Fibroblast of peridontal ligament (primary cell): Measurements from ENCODE around the gene ZNF778.

Source experiments
- DNase-seq: peaks from one replicate; pipeline ENCODE4 v3.0.0-alpha.2; 2010; ENCODE audit errors: extremely low read depth

ZNF778 gene

DNA sequence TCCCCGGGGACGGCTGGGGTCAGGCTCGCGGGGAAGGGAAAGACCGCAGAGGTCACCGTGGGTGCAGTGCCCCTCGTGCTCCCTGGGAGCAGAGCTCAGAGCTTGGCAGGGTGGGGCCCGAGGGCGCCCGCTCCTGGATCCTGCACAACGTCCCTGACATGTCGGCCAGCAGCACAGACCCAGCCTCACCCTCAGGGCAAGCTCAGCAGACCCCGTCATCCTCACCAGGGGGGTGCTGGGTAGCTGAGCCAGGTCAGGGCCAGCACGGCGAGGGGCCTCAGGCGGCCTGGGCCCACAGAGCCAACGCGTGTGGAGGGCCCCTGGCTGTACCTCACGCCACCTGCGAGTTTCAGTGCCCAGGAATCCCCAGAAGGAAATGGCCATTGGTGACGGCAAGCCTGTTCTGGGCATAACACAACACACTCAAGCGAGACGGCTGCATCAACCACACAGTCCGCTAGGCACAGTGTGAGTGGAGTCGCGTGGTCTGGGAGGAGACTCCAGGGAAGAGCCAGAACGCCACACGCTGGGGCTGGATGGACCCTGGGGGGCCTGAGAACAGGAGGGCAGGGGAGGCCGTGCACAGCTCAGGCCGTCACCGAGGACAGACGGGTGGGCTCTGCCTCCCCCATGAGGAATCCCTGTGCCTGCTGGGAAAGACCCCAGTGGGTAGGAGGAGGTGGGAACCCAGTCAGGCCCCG is 60.3 kb downstream of the ZNF778 start:
- DNase-seq = no peak

DNA sequence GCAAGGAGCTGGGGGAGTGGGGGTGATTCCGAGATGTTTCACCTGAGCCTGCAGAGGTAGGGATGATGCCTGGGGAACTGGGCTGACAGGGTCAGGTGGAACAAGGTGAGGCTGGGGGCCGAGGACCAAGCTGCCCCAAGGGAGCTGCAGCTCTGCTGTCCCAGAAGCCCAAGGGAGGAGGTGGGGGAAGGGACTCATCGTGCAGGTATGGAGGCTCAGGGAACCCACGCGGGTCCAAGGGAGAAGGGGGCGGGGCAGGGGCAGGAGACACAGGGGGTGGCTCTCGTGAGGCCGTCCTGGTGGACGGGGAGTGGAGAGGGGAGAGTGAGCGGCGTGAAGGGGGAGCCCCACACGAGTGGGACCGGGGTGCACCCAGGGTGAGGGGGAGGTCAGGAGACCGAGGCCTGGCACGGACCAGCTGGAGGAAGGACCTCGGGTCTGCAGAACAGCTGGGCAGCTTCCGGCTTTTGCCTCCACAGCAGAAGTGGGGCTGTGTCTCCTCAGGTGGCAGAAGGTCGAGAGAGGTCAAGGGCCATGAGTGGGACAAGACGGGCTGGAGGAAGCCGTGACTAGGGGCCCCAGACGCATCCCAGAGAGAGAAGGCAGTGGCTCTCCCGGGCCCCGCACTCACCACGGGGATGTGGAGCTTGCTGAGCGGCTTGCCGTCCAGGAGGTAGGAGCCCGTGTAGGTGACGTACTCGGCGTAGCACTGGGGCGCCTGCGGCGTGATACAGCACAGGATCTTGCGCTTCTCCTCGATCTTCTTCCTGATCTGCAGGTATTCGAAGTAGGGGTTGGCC is 61.1 kb downstream of the ZNF778 start:
- DNase-seq = no peak

DNA sequence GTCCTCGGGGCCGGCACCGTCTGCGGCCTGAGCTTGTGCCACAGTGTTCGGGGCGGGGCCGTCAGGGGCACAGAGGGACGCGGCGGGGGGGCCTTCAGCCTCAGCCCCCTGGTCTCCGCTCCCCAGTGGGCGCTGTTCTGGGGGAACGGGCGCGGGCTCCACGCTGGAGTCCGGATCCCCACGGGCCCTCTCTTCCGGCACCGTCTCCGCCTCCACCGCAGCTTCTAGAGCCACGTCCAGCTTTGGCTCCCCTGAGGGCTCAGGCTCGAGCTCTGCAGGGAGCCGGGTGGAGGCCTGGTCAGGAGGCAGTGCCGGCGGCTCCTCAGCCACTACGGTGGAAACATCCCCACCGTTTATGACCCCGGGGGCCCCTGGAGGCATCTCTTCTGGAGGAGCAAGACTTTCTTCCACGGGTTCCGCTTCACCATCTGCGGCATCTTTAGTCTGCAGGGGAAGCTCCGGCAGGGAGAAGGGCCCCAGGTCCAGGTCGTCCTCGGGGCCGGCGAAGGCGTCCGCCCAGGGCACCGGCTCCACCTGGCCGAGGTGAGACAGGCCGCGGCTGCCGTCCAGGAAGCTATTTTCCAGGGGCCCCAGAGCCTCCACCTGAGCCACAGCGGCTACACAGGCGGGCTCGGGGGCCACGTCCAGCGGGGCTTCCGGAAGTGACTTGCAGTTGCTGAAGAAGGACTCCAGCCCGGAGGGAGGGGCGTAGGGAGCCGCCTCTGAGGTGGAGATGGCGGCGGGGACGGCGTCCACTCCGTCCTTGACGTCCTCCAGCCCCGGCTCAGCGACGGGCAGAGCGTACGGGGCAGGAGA is 62.4 kb downstream of the ZNF778 start:
- DNase-seq = no peak

GRCh38 chr16:89280546-89281188 is 63.2 kb downstream of the ZNF778 start:
- DNase-seq = no peak

GRCh38 chr16:89281189-89281577 is 63.7 kb downstream of the ZNF778 start:
- DNase-seq = no peak

DNA sequence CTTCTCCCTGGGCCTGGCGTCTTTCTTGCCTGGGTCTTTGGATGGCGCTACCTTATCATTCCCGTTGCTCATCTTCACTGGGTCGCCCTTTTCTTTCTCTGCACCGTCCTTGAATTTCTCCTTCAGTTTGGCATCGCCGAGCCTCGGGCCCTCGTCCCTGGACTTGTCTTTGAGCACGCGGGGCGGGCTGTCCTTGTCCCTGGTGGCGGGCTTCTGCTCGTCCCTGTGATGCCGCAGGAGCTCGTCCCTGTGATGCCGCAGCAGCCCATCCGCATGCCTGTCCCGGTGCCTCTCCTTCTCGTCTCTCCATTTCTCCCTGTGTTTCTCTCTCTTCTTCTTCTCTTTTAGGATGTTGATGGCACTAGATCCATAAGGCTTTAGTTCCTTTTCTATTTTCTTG is 64.3 kb downstream of the ZNF778 start:
- DNase-seq = no peak

DNA sequence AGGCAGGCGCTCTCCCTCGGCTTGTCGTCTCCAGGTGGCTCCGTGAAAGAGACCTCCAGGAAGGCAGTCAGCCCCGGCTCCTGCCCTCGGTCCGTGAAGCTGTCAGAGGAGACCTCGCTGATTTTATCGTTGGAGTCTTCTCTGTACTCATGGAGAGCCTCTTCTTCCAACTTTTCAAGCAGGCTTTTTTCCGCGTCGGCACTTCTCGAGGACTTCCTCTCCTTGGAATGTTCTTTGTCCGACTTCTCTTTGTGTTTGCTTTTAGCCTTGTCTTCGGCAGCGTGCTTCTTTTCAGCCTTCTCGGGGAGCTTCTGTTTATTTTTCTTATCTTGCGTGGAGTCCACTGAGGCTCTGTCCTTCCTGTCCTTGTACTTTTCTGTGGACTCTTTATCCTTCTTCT is 65.0 kb downstream of the ZNF778 start:
- DNase-seq = no peak

DNA sequence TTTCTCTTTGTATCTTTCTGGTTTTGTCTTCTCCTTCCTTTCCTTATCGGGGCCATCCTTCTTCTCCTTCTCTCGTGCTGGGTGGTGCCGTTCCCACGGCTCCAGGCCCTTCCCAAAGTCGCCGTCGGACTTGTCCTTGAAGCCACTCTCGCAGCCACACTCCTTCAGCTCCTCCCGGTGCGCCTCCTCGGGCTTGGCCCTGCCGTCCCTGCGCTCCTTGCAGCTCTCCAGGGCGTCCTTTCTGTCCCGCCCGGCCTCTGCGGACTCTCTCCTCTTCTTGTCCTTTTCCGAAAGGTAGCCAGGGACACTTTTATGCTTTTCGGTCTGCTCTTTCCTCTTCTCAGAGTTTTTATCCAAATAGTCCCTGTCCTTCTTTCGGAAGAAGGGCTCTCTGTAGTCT is 65.9 kb downstream of the ZNF778 start:
- no peak for DNase-seq

- DNase-seq = no peak
Measured at GRCh38 chr16:89285381-89285780, 67.9 kb downstream of the ZNF778 start.

GRCh38 chr16:89286096-89286495 is 68.6 kb downstream of the ZNF778 start:
- DNase-seq = no peak
